GM19468 (cell line): Measurements from ENCODE around the gene E4F1.
"Not testable (repeated sequence)": the region's sequence is repeated elsewhere in the genome, so short reads cannot be mapped to it uniquely, and the experiment has no call there.

Experiments
- ATAC-seq: cut with Tn5 transposase; IDR thresholded peaks from one replicate; pipeline ENCODE4 v1.9.1; 2021; ENCODE audit warnings: mild to moderate bottlenecking, moderate library complexity, moderate number of reproducible peaks; ENCODE audit not compliant: unreplicated experiment; ENCODE audit errors: extremely low read depth

Gene E4F1

DNA sequence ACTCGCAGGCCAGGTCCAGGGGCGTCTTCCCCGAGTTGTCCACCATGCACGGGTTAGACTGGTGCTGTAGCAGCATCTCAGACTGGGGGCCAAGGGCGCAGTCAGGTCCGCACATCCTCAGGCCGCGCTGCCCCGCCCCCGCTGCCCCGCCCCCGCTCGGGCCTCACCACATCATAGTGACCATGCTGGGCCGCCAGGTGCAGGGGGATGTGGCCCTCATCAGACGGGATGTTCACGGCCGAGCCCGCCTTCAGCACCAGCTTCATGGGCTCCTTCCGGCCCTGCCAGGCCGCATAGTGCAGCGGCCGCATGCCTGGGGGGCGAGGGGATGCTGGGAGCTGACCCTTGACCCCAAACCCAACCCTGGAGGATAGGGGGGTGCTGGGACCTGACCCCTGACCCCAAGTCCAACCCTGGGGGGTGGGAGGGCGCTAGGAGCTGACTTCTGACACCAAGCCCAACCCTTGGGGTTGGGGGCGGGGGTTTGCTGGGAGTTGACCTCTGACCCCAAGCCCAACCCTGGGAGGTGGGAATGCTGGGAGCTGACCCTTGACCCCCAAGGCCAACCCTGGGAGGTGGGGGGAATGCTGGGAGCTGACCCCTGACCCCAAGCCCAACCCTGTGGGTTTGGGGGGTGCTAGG lies 34.0 kb upstream of the E4F1 start:
- no peak for ATAC-seq

DNA sequence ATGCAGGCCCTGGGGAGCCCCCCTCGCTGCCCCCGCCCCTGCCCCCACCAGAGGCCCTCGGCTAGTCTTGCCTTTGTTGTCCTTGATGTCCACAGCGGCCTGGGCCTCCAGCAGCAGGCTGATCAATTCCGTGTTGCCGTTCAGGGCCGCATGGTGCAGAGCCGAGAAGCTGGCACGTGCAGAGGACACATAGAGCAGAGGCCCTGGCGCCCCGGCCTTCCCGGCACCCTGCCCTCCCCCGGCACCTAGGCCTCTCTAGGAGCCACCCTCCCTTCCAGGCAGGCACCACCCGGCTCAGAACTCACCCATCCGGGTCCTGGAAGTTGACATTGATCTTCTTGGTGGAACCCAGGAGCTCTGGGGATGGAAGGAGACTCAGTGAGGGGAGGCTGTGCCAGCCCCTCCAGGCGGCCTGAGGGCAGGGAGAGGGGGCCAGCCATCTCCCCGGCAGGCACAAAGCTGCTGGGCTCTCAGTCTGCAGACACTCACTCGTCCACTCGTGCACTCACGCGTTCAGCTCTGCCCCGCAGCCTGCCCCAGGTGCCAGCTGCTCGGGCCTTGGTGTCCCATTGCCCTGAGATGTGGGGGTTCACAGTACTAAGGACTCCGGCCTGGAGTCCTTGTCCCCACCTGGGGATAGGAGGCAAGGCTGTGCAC lies 33.3 kb upstream of the E4F1 start:
- no peak for ATAC-seq

DNA sequence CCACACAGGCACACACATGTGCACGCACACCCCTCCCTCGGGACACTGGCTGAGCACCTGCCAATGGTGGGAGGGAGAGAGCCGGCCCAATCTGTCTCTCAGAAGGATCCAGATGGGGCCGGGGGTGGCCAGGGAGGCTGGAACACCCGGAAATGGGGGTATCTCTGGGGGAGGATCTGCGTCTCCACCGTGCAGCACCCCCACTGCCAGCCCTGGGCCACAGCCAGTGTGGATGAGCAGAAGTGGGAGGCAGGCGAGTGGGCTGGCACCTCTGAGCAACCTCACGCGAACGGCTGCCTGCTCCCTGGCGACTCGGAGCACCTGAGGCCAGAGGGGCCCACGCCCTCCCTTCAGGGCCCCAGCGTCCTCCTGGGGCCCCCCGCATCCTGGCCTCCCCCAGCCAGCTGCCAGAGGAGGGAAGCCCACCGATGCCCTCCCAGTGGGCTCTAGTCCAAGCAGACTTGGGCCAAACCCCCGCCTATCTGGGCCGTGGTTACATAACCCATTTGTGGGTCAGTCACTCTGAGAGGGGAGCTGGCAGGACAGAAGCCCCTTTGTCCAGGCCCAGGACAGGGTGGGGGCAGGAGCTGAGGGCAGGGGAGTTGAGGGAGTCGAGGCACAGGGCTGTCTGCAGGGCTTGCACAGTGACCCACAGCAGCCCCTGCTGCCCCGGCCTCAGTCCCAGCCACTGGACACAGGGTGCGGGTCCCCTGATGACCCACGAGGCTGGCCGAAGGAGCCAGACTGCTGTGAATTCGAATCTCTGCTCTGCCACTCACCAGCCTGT lies 32.5 kb upstream of the E4F1 start:
- ATAC-seq: no peak

DNA sequence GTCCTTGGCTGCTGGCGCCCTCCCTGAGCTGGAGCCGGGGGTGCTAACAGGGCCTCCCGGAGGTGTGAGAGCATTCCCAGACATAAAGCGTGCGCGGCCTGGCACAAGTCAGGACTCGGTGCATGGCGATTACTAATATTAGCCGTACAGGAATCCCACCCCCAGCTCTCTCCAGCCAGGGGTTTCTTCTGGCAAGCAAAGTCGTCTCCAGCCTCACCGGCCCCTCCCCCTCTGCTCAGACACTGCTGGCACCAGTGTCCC lies 32.0 kb upstream of the E4F1 start:
- no peak for ATAC-seq

DNA sequence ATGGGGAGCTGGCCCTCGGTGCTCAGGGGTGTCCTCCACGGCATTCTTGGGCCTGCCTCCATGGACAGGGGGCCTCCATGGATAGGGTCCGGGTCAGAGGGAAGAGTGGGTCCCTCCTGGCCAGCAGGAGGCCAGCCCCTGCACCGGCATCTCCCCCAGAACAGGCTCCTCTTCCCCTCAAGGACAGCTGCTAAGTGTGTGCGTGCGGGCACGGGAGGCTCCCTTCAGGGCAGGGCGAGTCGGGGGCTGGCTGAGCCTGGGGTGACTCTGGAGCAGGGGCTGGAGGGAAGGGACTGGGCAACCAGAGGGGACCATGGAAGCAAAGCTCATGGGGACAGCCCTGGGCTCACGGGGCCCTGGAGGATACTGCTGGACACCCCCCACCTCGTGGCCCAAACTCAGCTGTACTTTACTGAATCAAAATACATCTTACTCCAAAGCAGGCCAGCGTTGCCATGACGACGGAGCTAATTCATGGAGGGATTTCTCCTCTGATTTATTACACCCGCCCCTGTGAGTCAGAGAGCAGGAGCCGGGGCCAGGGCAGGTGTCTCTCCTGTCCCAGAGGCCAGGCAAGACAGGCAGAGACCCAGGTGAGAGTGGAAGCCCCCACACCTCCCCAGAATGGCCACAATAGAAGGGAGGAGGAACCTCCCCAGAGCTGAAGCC lies 29.1 kb upstream of the E4F1 start:
- ATAC-seq: no peak

DNA sequence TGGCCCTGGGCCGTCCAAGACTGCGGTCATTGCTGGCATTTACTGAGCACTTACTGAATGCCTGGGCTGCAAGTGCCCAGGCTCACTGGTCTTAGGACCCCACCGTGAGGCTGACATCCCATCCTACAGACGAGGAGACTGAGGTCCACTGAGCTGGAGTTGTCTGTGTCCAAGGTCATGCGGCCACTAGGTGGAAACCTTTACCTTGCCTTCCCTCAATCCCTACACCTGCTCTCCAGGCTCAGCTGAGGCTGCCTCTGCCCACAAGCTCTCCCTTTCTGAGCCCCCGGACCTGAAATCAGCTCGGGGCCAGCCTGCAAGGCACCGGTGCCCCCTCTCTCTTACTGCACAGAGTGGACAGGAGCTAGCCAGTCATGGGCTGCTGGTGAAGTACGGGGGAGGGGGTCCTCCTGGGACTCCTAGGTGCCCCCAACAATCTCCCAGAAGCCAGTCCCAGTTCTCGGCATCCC lies 28.5 kb upstream of the E4F1 start:
- ATAC-seq: no peak

DNA sequence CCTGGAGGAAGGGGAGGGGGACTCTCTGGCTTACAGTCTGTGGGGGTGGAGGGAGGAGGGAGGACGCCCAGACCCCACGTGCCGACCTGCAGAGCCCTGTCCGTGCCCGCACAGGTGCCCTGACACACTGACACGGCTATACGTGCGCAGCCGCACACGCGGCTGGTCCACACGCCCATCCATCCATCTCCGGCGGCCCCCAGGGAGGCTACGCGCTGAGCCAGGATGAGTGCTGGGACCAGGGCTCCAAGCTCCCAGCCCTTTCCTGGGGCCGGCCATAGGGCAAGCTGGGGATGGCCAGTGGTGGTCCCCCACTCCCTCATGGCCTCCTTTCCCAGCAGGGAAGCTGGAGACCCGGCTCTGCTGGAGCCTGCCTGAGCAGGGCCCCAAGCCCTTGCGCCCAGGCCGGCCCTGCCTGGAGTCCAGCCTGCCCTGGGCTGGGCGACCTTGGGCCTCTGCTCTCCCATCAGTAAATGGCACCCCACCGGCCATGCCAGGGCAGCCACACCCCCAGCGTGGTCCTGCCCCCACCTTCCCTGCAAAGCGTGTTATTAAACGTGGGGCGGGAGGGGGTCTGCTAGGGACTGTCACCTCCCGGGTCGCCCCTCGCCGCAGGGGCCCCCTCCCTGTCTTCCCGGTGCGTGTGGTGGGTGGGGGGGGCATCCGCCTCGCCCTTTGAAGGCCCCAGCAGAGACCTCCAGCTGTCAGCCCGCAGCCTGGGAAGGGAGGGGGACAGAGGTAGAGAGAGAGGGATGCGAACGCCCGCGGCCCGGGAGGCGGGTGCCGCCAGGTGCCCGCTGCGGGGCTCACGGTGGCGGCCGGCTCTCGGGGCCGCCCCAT lies 27.8 kb upstream of the E4F1 start:
- ATAC-seq: no peak

DNA sequence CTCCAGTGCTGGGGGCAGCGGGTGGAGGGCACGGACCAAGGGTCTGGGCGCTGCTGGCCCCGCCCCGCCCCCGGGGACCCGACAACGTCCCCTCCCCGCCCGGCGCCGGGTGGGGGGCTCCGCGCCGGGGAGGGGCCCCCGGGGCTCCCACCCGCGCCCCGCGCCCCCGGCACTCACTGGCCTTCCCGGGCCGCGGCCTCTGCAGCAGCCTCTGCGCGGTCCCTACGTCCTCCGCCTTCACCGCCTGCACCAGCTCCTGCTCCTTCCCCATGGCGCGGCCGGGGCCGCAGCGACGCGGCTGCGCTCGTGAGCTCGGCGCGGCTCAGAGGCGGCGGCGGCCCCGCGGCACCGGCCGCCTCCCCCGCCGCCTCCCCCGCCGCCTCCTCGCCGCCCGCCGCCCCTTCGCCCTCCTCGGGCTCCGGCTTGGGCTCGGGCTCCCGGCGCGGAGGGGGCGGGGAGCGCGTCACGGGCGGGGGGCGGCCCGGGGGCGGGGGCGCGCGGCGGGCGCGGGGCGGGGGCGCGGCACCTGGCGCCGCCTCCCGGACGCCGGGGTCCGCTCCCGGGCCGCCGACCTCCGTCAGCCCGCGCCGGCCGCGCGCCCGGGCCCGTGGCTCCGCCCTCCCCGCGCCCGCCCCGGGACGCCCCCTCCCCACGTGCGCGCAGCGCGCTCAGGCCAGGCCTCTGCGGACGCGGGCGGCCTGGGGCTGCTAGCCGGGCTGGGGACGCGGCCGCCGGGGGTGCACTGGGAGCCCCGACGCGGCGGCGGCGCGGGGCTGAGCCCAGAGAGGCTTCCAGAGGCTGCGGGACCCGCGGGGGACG lies 27.0 kb upstream of the E4F1 start, which contains the start of gene CASKIN1:
Gene CASKIN1, minus strand, starts transcription at position 444 of the 819 bp plus-strand sequence. Its CDS starts 173 bp downstream, at position 271.
- ATAC-seq: no peak

DNA sequence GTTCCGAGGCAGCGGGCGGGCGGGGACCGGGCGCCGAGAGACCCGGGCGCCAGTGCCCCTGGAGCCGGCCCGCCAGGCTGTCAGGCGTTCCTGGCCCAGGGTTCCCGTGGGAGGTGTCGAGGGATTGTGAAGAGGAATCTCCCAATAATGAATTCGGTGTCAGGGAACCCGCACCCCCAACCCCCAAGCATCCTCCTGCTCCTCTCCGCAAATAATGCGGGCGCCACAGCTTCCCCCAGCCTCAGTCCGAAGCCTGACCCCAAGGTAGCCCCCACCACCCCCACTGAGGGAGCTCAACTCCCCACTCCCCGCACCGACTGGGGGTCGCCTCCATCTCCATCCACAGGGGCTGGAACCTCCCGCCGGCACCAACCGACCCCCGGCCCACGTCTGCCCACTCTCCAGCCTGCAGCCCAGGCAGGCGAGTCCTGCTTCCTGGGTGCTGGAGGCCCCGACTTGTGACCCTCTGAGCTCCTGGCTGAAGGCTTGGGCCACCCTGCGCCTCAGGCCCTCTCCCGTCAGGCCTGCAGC lies 26.3 kb upstream of the E4F1 start:
- ATAC-seq: no peak

DNA sequence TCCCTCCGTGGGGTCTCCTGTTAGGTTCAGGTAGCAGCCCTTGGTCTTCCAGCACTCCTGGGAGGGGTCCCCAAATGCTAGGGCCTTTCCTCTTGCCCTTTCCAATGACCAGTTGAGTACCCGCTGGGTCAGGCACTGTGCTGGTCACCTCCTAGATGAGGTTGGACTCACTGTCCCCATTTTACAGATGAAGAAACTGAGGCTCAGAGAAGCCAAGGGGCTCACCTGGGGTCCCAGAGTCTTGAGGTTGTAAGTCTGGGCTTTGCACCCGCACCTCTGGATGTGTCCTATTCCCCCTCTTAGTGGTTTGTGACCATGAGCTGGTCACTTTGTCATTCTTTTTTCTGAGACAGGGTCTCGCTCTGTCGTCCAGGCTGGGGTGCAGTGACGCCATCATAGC lies 25.6 kb upstream of the E4F1 start:
- ATAC-seq: no peak

DNA sequence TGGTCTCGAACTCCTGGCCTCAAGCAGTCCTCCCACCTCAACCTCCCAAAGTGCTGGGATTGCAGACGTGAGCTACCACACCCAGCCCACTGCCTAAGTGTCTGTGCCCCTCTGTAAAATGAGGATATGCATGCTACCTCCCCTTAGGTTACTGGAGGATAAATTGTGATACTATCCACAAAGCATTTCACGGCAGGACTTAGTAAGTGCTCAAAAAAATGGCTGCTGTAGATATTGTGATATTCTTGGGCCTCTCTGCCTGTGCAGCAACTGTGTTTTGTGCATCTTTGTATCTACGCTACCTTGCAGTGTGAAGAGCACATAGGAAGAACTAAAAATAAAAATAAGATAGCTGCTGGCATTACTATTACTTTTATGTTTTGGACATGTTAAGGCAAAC lies 25.1 kb upstream of the E4F1 start:
- no peak for ATAC-seq

DNA sequence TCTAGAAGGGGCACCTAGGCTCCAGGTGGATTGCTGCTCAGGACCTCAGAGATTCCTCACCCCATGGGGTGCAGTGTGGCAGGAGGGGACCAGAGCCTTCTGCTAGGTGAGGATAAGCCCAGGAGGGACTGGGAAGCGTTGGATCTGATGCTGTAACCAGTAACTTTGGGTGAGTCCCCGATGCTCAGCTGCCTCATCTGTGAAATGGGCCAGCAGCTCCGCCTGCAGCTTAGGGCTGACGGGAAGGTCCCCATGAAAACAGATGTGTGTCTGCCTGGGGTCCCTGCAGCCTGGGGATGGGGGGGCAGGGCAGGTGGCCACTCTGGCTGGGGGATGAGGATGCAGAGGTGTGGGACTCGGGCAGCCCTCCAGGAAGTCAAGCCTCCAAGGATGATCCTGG lies 24.3 kb upstream of the E4F1 start:
- ATAC-seq: no peak

DNA sequence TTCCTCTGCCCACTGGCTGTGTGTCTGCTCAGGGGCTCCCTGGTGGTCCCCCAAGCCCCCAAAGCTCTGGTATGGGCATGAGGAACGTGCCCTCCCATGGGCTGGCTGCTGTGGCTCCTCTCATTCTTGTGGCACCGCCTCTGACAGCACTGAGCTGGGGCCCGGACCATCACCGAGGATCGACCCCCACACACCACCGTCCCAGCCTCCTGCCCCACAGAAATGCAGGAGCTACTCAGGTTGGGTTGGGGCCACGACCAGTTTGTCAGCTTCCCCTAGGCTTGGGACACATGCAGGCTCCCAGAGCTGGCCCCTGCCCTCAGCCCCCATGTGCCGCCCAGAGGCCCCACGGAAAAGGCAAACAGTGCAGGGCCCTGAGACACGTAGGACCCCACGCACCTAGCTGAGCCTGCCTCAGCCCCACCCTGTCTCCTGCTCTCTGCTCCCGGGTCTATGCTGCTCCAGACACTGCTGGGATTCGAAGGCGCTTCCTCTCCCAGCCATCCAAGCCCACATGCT lies 23.7 kb upstream of the E4F1 start:
- ATAC-seq: no peak

DNA sequence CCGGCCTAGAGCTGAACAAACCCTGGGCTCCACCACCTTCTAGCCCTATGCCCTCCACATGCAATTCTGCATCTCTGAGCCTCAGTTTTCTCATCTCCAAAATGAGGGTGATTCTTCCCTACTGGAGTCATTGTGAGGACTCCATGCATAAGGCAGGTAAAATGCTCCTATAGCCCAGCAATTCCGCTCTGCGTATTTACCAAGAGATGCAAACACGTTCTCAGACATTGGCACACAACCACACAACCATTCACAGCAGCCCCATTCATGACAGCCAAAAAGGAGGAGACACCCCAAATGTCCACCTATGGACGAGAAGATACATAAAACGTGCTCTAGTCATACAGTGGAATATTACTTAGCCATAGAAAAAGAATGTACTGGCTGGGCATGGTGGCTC lies 23.1 kb upstream of the E4F1 start:
- no peak for ATAC-seq

DNA sequence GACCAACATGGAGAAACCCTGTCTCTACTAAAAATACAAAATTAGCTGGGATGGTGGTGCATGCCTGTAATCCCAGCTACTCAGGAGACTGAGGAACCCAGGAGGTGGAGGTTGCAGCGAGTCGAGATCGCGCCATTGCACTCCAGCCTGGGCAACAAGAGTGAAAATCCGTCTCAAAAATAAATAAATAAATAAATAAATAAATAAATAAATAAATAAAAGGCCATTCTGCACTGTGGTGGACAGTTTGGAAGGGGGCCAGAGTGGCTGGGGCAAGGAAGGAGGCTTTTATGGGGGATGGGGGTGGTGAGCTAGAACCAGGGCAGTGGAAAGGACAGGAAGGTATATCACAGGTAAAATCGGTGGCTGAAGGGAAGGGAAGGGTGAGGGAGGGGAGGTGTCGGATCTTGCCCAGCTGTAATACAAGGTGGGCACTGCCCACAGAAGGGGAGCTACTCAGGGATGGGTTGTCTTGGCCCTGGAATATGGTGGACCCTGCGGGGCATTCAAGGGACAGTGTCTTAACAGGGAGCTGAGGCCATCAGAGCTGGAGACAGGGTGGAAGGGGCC lies 20.2 kb upstream of the E4F1 start:
- ATAC-seq: not testable (repeated sequence)

DNA sequence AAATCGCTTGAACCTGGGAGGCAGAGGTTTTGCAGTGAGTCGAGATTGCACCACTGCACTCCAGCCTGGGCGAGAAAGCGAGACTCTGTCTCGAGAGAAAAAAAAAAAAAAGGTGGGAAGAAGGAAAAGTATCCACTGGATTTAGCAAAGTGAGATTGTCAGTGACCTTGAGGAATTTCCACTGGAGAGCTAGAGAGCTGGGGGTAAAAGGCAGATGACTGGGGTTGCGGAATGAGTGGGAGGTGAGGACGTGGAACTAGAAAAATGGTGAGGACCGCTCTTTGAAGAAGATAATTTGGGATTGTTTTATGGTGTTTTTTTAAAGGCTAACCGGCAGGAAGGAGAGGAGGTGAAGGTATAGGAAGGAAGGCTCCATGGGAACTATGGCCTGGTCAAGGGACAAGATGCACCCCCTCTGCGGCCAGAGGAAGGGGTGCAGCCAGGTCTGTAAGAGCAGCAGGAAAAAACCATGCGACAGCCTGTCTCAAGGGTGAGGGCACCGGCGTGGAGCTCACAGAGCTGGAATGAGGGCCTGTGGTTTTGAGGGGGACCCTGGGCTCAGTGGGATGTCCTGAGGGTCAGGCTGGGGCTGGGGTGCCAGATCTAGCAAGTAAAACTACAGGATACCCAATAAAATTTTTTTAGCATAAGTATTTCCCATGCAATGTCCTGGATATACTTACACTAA lies 18.8 kb upstream of the E4F1 start:
- ATAC-seq: no peak

DNA sequence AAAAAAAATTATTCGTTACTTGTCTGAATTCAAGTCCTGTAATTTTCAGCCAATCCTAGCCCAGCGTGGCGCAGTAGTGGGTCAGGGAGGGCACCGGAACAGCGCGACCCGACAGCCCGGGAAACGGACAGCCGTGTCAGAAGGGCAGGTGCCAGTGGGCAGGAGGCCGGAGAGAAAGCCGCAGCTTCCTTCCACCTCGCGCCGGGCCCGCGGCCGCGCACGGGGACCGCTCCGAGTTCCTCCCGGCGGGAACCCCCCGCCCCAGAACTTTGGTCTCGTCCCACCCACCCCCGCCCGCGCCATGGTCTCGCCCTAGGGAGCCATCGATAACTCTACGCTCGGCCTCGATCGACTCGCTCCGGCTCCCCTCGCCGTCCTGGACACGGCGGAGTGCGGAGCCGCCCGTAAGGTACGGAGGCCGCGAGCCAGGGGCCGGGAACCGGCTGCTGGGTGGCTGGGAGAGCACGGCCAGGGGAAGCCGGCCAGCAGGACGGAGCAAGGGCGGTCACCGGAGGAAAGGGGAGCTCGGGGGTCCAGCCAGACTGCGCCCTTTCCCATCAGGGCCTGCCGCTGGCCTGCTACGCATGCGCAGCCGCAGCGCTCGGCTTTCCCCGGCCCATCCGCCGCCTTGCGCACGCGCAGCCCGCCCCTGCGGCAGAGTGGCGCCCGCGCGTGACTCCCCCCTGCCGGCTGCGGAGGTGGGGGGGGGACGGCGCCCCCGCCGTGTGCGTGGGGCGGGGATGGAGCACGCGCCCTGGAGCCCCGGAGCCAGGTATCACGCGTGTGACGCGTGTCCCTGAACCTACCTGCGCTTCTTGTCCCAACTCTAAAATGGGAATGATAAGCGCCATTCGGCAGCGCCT lies 18.1 kb upstream of the E4F1 start, which contains the start of gene MLST8:
Gene MLST8, plus strand, starts transcription at position 351 of the 863 bp plus-strand sequence. CDS start 632 bp downstream, outside the sequence.
- ATAC-seq: peak; percentile 69
